IMR-90 (cell line): ENCODE data around the gene CCDC171.

Source experiments
- BHLHE40 ChIP-seq: fragments of 150-350 bp; IDR thresholded peaks from 2 replicates; pipeline ENCODE4 v1.6.1; 2016; ENCODE audit warnings: mild to moderate bottlenecking, low read depth, low read length
- CHD1 ChIP-seq: IDR thresholded peaks from 2 replicates; pipeline ENCODE4 v1.6.1; 2012; ENCODE audit warnings: low read depth, low read length, improper control_type of control experiment
- FOS ChIP-seq: fragments of 150-350 bp; IDR thresholded peaks from 2 replicates; pipeline ENCODE4 v1.6.1; 2016; ENCODE audit warnings: low read depth, low read length
- MAFK ChIP-seq: IDR thresholded peaks from 2 replicates; pipeline ENCODE4 v1.6.1; 2012; ENCODE audit warnings: low read depth, low read length, improper control_type of control experiment
- MAZ ChIP-seq: IDR thresholded peaks from 2 replicates; pipeline ENCODE4 v1.6.1; 2012; ENCODE audit warnings: low read depth, mild to moderate bottlenecking, low read length, improper control_type of control experiment, moderate library complexity, borderline replicate concordance
- MXI1 ChIP-seq: IDR thresholded peaks from 2 replicates; pipeline ENCODE4 v1.6.1; 2012; ENCODE audit warnings: low read depth, mild to moderate bottlenecking, low read length, moderate library complexity, borderline replicate concordance
- NFE2L2 ChIP-seq: fragments of 150-350 bp; IDR thresholded peaks from 2 replicates; pipeline ENCODE4 v1.6.1; 2016; ENCODE audit warnings: low read depth, mild to moderate bottlenecking, low read length
- POLR2A ChIP-seq: IDR thresholded peaks from 2 replicates; pipeline ENCODE4 v1.6.1; 2012; ENCODE audit warnings: mild to moderate bottlenecking, low read depth, low read length
- RAD21 ChIP-seq: IDR thresholded peaks from 2 replicates; pipeline ENCODE4 v1.6.1; 2012; ENCODE audit warnings: low read length, improper control_type of control experiment
- RFX5 ChIP-seq: IDR thresholded peaks from 2 replicates; pipeline ENCODE4 v1.8.0; 2012; ENCODE audit warnings: low read depth, mild to moderate bottlenecking, low read length, moderate library complexity
- SMC3 ChIP-seq: fragments of 150-350 bp; IDR thresholded peaks from 2 replicates; pipeline ENCODE4 v1.6.1; 2016; ENCODE audit warnings: low read depth, mild to moderate bottlenecking, antibody characterized with exemption, low read length, moderate library complexity
- TF ChIP-seq, protein P1 (sequence below): conservative IDR thresholded peaks from 2 replicates; pipeline ENCODE4 v1.5.1; 2012; ENCODE audit warnings: mild to moderate bottlenecking, low read depth, low read length, improper control_type of control experiment
- TF ChIP-seq, protein P2 (sequence below): fragments of 150-350 bp; IDR thresholded peaks from 2 replicates; pipeline ENCODE4 v1.6.1; 2017; ENCODE audit warnings: mild to moderate bottlenecking, antibody characterized with exemption, low read length, low read depth

DNA sequence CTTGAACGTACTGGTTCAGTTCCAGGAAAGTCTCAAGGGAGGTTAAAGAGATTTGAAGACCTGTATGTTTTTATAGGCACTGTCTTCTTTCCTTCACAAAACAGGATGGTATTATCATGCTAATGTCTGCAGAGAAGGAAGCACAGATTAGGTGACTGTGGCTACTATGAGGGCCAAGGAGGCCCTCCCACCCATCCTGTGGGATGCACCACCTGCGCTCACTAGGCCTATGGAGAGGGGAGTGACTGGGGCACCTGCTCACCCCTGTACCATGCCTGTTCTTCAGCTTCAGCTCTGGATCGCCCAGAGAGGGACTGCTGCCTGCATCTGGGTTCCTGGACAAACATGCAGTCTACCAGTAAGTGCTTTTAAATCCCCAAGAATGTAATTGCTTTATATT, 469.4 kb downstream of the CCDC171 start:
- TF ChIP-seq POLR2A (no peak), CHD1 (no peak), RFX5 (no peak), FOS (no peak), SMC3 (no peak), MAFK (no peak), RAD21 (no peak), NFE2L2 (no peak), MAZ (no peak), MXI1 (no peak), BHLHE40 (no peak)
- TF ChIP-seq, protein P1, sequence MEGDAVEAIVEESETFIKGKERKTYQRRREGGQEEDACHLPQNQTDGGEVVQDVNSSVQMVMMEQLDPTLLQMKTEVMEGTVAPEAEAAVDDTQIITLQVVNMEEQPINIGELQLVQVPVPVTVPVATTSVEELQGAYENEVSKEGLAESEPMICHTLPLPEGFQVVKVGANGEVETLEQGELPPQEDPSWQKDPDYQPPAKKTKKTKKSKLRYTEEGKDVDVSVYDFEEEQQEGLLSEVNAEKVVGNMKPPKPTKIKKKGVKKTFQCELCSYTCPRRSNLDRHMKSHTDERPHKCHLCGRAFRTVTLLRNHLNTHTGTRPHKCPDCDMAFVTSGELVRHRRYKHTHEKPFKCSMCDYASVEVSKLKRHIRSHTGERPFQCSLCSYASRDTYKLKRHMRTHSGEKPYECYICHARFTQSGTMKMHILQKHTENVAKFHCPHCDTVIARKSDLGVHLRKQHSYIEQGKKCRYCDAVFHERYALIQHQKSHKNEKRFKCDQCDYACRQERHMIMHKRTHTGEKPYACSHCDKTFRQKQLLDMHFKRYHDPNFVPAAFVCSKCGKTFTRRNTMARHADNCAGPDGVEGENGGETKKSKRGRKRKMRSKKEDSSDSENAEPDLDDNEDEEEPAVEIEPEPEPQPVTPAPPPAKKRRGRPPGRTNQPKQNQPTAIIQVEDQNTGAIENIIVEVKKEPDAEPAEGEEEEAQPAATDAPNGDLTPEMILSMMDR = no peak
- TF ChIP-seq, protein P2, sequence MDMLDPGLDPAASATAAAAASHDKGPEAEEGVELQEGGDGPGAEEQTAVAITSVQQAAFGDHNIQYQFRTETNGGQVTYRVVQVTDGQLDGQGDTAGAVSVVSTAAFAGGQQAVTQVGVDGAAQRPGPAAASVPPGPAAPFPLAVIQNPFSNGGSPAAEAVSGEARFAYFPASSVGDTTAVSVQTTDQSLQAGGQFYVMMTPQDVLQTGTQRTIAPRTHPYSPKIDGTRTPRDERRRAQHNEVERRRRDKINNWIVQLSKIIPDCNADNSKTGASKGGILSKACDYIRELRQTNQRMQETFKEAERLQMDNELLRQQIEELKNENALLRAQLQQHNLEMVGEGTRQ = no peak
